Measurements from ENCODE around the gene SRGAP2C.
"Not testable (repeated sequence)": the region's sequence is repeated elsewhere in the genome, so short reads cannot be mapped to it uniquely, and the experiment has no call there.

SRGAP2C gene

GRCh38 chr1:121186191-121186590, 1.4 kb downstream of the SRGAP2C start:
- not testable (repeated sequence) for DNase-seq (ENCODE audit: low spot score)

GRCh38 chr1:121187914-121188313, 3.1 kb downstream of the SRGAP2C start:
- DNase-seq (ENCODE audit: low spot score), result not testable (repeated sequence)

GRCh38 chr1:121192512-121192911, 7.7 kb downstream of the SRGAP2C start:
- not testable (repeated sequence) for DNase-seq (ENCODE audit: low spot score)

GRCh38 chr1:121197095-121197882, 12.5 kb downstream of the SRGAP2C start:
- DNase-seq (ENCODE audit: low spot score), result not testable (repeated sequence)

GRCh38 chr1:121199763-121200162, 15.0 kb downstream of the SRGAP2C start:
- not testable (repeated sequence) for DNase-seq (ENCODE audit: low spot score)

- DNase-seq (ENCODE audit: low spot score), result not testable (repeated sequence)
Observed at GRCh38 chr1:121200232-121200631, 15.5 kb downstream of the SRGAP2C start.

- not testable (repeated sequence) for DNase-seq (ENCODE audit: low spot score)
Observed at GRCh38 chr1:121200985-121201981, 16.5 kb downstream of the SRGAP2C start.

GRCh38 chr1:121202986-121203385, 18.2 kb downstream of the SRGAP2C start:
- DNase-seq (ENCODE audit: low spot score), result not testable (repeated sequence)

GRCh38 chr1:121205786-121206711, 21.3 kb downstream of the SRGAP2C start:
- not testable (repeated sequence) for DNase-seq (ENCODE audit: low spot score)

GRCh38 chr1:121207328-121207727, 22.6 kb downstream of the SRGAP2C start:
- not testable (repeated sequence) for DNase-seq (ENCODE audit: low spot score)

- DNase-seq (ENCODE audit: low spot score), result not testable (repeated sequence)
Observed at GRCh38 chr1:121208375-121208774, 23.6 kb downstream of the SRGAP2C start.

GRCh38 chr1:121210778-121211177, 26.0 kb downstream of the SRGAP2C start:
- DNase-seq (ENCODE audit: low spot score), result not testable (repeated sequence)

- DNase-seq (ENCODE audit: low spot score), result not testable (repeated sequence)
Observed at GRCh38 chr1:121213491-121213890, 28.7 kb downstream of the SRGAP2C start.

GRCh38 chr1:121214544-121215156, 29.9 kb downstream of the SRGAP2C start:
- DNase-seq (ENCODE audit: low spot score), result not testable (repeated sequence)

- not testable (repeated sequence) for DNase-seq (ENCODE audit: low spot score)
Observed at GRCh38 chr1:121215699-121216417, 31.1 kb downstream of the SRGAP2C start.

GRCh38 chr1:121216676-121217075, 31.9 kb downstream of the SRGAP2C start:
- DNase-seq (ENCODE audit: low spot score), result not testable (repeated sequence)

GRCh38 chr1:121221770-121222169, 37.0 kb downstream of the SRGAP2C start:
- not testable (repeated sequence) for DNase-seq (ENCODE audit: low spot score)

- not testable (repeated sequence) for DNase-seq (ENCODE audit: low spot score)
Observed at GRCh38 chr1:121224714-121225113, 39.9 kb downstream of the SRGAP2C start.

GRCh38 chr1:121226295-121226904, 41.6 kb downstream of the SRGAP2C start:
- DNase-seq (ENCODE audit: low spot score), result not testable (repeated sequence)

- DNase-seq (ENCODE audit: low spot score), result not testable (repeated sequence)
Observed at GRCh38 chr1:121226925-121227324, 42.1 kb downstream of the SRGAP2C start.

Data from AG08395 (cell line).